SK-N-SH treated with all-trans-retinoic acid at 6 μM for 48 hours (cell line): Measurements from ENCODE around the gene GATAD2A.

Experiments used
- ATAC-seq: fragments of 200-7000 bp; cut with Tn5 transposase; 3 replicates; pipeline ENCODE4 v1.9.1; 2020; ENCODE audit warnings: mild to moderate bottlenecking, moderate library complexity
- ARNTL ChIP-seq: fragments of 450-650 bp; formaldehyde crosslinking; IDR thresholded peaks from 2 replicates; pipeline ENCODE4 v1.5.0; 2020; ENCODE audit warnings: low read depth, mild to moderate bottlenecking, moderate library complexity, borderline replicate concordance
- BACH2 ChIP-seq: fragments of 250-450 bp; sonication (Bioruptor Pico); IDR thresholded peaks from 2 replicates; pipeline ENCODE4 v1.9.0; 2021; ENCODE audit warnings: mild to moderate bottlenecking, borderline replicate concordance
- CSDC2 ChIP-seq: fragments of 250-450 bp; sonication (Bioruptor Pico); IDR thresholded peaks from 2 replicates; pipeline ENCODE4 v1.5.0; 2020; ENCODE audit warnings: mild to moderate bottlenecking, moderate library complexity
- ESRRG ChIP-seq: fragments of 250-450 bp; sonication (Bioruptor Pico); IDR thresholded peaks from 2 replicates; pipeline ENCODE4 v1.6.1; 2021; ENCODE audit warnings: mild to moderate bottlenecking
- GLIS3 ChIP-seq: fragments of 250-450 bp; sonication (Bioruptor Pico); IDR thresholded peaks from 2 replicates; pipeline ENCODE4 v1.5.0; 2020; ENCODE audit warnings: mild to moderate bottlenecking, moderate library complexity
- ISL1 ChIP-seq: fragments of 250-450 bp; sonication (Bioruptor Pico); IDR thresholded peaks from 2 replicates; pipeline ENCODE4 v2.1.2; 2022; ENCODE audit warnings: mild to moderate bottlenecking, moderate library complexity
- OSR1 ChIP-seq: fragments of 250-450 bp; sonication (Bioruptor Pico); IDR thresholded peaks from 2 replicates; pipeline ENCODE4 v1.8.0; 2022; ENCODE audit warnings: moderate library complexity, mild to moderate bottlenecking, inconsistent platforms
- RARB ChIP-seq: fragments of 250-450 bp; sonication (Bioruptor Pico); IDR thresholded peaks from 2 replicates; pipeline ENCODE4 v1.8.0; 2021; ENCODE audit warnings: mild to moderate bottlenecking, moderate library complexity
- SNAI2 ChIP-seq: fragments of 250-450 bp; sonication (Bioruptor Pico); IDR thresholded peaks from 2 replicates; pipeline ENCODE4 v1.5.0; 2020; ENCODE audit warnings: mild to moderate bottlenecking, moderate library complexity
- TCF4 ChIP-seq: fragments of 250-450 bp; sonication (Bioruptor Pico); IDR thresholded peaks from 2 replicates; pipeline ENCODE4 v1.8.0; 2021; ENCODE audit warnings: mild to moderate bottlenecking, moderate library complexity, borderline replicate concordance
- ZC3H10 ChIP-seq: fragments of 250-450 bp; sonication (Bioruptor Pico); IDR thresholded peaks from 2 replicates; pipeline ENCODE4 v1.5.1; 2021; ENCODE audit warnings: mild to moderate bottlenecking, moderate library complexity
- ZFP3 ChIP-seq: fragments of 250-450 bp; sonication (Bioruptor Pico); IDR thresholded peaks from 2 replicates; pipeline ENCODE4 v1.5.0; 2020; ENCODE audit warnings: mild to moderate bottlenecking, moderate library complexity
- ZFP30 ChIP-seq: fragments of 450-650 bp; formaldehyde crosslinking; IDR thresholded peaks from 2 replicates; pipeline ENCODE4 v1.5.0; 2022; ENCODE audit warnings: mild to moderate bottlenecking, moderate library complexity
- ZNF565 ChIP-seq: fragments of 450-650 bp; formaldehyde crosslinking; conservative IDR thresholded peaks from 2 replicates; pipeline ENCODE4 v1.5.0; 2020; ENCODE audit warnings: low read depth, mild to moderate bottlenecking, moderate library complexity
- ZNF70 ChIP-seq: fragments of 450-650 bp; formaldehyde crosslinking; IDR thresholded peaks from 2 replicates; pipeline ENCODE4 v1.5.0; 2020; ENCODE audit warnings: mild to moderate bottlenecking, moderate library complexity
- ZNF8 ChIP-seq: fragments of 450-650 bp; formaldehyde crosslinking; IDR thresholded peaks from 2 replicates; pipeline ENCODE4 v1.5.0; 2020; ENCODE audit warnings: mild to moderate bottlenecking, moderate library complexity
- TF ChIP-seq, protein P1 (sequence below): fragments of 250-450 bp; sonication (Bioruptor Pico); IDR thresholded peaks from 2 replicates; pipeline ENCODE4 v1.5.0; 2020; ENCODE audit warnings: mild to moderate bottlenecking, moderate library complexity
- TF ChIP-seq, protein P2 (sequence below): fragments of 250-450 bp; sonication (Bioruptor Pico); IDR thresholded peaks from 2 replicates; pipeline ENCODE4 v1.8.0; 2020; ENCODE audit warnings: mild to moderate bottlenecking, moderate library complexity, borderline replicate concordance
- TF ChIP-seq, protein P3 (sequence below): fragments of 250-450 bp; sonication (Bioruptor Pico); IDR thresholded peaks from 2 replicates; pipeline ENCODE4 v1.8.0; 2021; ENCODE audit warnings: low read depth, mild to moderate bottlenecking, moderate library complexity, borderline replicate concordance
- TF ChIP-seq, protein P4 (sequence below): fragments of 250-450 bp; sonication (Bioruptor Pico); IDR thresholded peaks from 2 replicates; pipeline ENCODE4 v1.5.1; 2020; ENCODE audit warnings: low read depth, mild to moderate bottlenecking, moderate library complexity

The GATAD2A gene

DNA sequence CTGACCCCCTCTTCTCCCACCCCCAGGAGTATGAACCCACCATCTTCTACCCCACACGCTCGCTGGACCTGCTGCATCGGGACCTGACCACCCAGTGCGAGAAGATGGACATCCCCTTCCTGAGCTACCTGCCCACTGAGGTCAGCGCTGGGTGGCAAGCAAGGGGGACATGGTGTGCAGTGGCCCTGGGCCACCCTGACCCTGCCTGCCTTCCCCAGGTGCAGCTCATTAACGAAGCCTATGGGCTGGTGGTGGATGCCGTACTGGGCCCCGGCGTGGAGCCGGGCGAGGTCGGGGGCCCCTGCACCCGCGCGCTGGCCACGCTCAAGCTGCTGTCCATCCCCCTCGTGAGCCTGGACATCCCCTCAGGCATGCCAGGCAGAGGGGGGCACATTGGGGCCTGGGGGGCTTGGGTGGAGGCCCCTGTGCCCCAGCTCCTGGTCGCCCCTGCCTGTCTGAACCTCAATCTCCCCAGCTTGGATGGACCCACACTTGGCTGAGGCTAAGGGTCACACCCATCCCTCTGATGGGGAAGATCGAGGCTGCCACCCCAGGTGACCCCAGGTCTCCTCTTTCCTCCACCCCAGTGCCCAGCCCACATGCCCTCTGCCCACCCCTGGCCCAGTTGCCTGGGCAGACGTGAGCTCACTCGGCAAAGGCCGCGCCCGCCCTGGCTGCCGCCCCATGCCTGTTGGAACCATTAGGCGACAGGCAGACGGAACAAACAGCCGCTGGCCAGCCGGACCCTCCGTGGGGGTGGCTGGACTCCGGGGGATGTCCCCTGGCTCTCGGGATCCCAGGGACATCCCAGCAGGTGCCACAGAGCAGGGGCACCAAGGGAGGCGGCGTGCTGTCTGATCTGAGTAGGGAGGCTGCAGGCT lies 130.1 kb downstream of the GATAD2A start:
- no peak for ATAC-seq
- TF ChIP-seq, protein P1, sequence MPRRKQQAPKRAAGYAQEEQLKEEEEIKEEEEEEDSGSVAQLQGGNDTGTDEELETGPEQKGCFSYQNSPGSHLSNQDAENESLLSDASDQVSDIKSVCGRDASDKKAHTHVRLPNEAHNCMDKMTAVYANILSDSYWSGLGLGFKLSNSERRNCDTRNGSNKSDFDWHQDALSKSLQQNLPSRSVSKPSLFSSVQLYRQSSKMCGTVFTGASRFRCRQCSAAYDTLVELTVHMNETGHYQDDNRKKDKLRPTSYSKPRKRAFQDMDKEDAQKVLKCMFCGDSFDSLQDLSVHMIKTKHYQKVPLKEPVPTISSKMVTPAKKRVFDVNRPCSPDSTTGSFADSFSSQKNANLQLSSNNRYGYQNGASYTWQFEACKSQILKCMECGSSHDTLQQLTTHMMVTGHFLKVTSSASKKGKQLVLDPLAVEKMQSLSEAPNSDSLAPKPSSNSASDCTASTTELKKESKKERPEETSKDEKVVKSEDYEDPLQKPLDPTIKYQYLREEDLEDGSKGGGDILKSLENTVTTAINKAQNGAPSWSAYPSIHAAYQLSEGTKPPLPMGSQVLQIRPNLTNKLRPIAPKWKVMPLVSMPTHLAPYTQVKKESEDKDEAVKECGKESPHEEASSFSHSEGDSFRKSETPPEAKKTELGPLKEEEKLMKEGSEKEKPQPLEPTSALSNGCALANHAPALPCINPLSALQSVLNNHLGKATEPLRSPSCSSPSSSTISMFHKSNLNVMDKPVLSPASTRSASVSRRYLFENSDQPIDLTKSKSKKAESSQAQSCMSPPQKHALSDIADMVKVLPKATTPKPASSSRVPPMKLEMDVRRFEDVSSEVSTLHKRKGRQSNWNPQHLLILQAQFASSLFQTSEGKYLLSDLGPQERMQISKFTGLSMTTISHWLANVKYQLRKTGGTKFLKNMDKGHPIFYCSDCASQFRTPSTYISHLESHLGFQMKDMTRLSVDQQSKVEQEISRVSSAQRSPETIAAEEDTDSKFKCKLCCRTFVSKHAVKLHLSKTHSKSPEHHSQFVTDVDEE (CRISPR knock-in tag): no peak
- TF ChIP-seq GLIS3 (CRISPR knock-in tag) (no peak), ISL1 (CRISPR knock-in tag) (no peak), BACH2 (no peak), ZC3H10 (CRISPR knock-in tag) (no peak), SNAI2 (CRISPR knock-in tag) (no peak), ZFP30 (CRISPR knock-in tag) (no peak), OSR1 (CRISPR knock-in tag) (no peak), ESRRG (CRISPR knock-in tag) (no peak), ZNF8 (CRISPR knock-in tag) (no peak), ZNF70 (CRISPR knock-in tag) (no peak), CSDC2 (no peak)
- TF ChIP-seq, protein P2, sequence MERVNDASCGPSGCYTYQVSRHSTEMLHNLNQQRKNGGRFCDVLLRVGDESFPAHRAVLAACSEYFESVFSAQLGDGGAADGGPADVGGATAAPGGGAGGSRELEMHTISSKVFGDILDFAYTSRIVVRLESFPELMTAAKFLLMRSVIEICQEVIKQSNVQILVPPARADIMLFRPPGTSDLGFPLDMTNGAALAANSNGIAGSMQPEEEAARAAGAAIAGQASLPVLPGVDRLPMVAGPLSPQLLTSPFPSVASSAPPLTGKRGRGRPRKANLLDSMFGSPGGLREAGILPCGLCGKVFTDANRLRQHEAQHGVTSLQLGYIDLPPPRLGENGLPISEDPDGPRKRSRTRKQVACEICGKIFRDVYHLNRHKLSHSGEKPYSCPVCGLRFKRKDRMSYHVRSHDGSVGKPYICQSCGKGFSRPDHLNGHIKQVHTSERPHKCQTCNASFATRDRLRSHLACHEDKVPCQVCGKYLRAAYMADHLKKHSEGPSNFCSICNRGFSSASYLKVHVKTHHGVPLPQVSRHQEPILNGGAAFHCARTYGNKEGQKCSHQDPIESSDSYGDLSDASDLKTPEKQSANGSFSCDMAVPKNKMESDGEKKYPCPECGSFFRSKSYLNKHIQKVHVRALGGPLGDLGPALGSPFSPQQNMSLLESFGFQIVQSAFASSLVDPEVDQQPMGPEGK (CRISPR knock-in tag): no peak

DNA sequence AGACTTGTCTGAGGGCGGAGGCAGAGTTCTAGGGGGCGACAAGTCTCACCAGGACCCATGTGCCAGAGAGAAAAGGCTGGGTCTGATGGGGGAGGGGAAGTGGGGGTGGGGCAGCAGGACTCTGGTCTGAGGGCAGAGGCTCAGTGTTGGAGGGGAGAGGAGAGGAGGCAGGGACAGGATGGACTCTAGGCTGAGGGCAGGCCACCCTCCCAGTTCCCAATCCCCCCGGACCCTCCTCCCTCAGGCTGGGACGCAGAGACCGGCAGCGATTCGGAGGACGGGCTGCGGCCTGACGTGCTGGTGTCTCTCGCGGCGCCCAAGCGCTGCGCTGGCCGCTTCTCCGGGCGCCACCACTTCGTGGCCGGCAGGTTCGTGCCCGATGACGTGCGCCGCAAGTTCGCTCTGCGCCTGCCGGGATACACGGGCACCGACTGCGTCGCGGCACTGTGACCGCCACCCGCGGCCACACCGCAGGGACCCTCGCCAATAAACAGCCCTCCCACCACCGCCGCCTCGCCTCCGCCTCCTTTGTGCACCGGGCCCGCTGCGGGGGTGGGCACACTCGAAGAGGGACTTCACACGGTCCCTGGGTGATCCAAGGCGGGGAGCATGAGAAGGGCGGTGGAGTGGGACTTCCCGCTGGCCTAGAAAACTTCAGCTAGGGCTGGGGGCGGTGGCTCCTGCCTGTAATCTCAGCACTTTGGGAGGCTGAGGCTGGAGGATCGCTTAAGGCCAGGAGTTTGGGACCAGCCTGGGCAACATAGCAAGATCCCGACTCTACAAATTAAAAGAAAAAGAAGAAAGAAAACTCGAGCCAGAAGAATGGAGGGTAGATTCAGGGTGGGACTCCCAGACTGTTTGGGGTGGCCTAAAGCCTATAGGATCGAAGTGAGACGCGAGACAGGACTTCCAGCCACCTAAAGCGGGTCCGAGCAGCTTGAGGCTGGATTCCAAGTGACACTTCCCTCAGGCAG lies 131.9 kb downstream of the GATAD2A start:
- TF ChIP-seq ZFP30 (CRISPR knock-in tag) (no peak), RARB (no peak), ZNF565 (no peak), ZFP3 (CRISPR knock-in tag) (no peak), SNAI2 (CRISPR knock-in tag) (no peak), TCF4 (CRISPR knock-in tag) (no peak), ARNTL (CRISPR knock-in tag) (no peak), GLIS3 (CRISPR knock-in tag) (no peak), OSR1 (CRISPR knock-in tag) (no peak), CSDC2 (no peak), ZNF70 (CRISPR knock-in tag) (no peak), ZC3H10 (CRISPR knock-in tag) (no peak), BACH2 (no peak), ISL1 (CRISPR knock-in tag) (no peak), ZNF8 (CRISPR knock-in tag) (no peak), ESRRG (CRISPR knock-in tag) (no peak)
- TF ChIP-seq, protein P3, sequence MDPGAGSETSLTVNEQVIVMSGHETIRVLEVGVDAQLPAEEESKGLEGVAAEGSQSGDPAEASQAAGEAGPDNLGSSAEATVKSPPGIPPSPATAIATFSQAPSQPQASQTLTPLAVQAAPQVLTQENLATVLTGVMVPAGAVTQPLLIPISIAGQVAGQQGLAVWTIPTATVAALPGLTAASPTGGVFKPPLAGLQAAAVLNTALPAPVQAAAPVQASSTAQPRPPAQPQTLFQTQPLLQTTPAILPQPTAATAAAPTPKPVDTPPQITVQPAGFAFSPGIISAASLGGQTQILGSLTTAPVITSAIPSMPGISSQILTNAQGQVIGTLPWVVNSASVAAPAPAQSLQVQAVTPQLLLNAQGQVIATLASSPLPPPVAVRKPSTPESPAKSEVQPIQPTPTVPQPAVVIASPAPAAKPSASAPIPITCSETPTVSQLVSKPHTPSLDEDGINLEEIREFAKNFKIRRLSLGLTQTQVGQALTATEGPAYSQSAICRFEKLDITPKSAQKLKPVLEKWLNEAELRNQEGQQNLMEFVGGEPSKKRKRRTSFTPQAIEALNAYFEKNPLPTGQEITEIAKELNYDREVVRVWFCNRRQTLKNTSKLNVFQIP (CRISPR knock-in tag): no peak
- TF ChIP-seq, protein P4, sequence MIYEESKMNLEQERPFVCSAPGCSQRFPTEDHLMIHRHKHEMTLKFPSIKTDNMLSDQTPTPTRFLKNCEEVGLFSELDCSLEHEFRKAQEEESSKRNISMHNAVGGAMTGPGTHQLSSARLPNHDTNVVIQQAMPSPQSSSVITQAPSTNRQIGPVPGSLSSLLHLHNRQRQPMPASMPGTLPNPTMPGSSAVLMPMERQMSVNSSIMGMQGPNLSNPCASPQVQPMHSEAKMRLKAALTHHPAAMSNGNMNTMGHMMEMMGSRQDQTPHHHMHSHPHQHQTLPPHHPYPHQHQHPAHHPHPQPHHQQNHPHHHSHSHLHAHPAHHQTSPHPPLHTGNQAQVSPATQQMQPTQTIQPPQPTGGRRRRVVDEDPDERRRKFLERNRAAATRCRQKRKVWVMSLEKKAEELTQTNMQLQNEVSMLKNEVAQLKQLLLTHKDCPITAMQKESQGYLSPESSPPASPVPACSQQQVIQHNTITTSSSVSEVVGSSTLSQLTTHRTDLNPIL (CRISPR knock-in tag): no peak
- TF ChIP-seq, protein P1 (CRISPR knock-in tag): no peak
- TF ChIP-seq, protein P2 (CRISPR knock-in tag): no peak; the same call in 1 of the 2 replicates
- ATAC-seq: no peak
